NOMO-1 (cell line): Measurements from ENCODE around the gene LDB3.
"Not testable (repeated sequence)": the region's sequence is repeated elsewhere in the genome, so short reads cannot be mapped to it uniquely, and the experiment has no call there.

Experiments
- DNase-seq, 2 experiments: peaks; one replicate each; lab custom pipeline; 2025; ENCODE audit not compliant: unreplicated experiment in 2 of 2; lab: John Stamatoyannopoulos, UW

Gene LDB3

GRCh38 chr10:86725980-86726676 lies 57.8 kb downstream of the LDB3 start:
- no peak for DNase-seq

DNA sequence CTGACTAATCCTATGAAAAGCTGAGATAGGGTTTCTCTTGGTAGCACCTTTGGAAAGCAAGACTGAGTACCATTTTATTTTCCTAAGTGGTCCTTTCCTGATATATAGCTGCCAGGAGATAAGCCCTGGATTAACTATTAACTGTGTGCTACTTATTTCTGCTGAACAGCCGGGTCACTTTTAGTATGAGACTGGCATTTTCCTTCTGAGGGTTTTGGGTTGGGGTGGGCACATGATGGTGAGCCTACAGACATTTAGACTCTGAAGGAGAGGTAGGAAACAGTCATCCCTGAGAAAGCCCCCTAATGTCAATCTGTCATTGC lies 58.3 kb downstream of the LDB3 start:
- DNase-seq = no peak

- no peak for DNase-seq
These were observed 59.2 kb downstream of the LDB3 start for GRCh38 chr10:86727470-86727869.

DNA sequence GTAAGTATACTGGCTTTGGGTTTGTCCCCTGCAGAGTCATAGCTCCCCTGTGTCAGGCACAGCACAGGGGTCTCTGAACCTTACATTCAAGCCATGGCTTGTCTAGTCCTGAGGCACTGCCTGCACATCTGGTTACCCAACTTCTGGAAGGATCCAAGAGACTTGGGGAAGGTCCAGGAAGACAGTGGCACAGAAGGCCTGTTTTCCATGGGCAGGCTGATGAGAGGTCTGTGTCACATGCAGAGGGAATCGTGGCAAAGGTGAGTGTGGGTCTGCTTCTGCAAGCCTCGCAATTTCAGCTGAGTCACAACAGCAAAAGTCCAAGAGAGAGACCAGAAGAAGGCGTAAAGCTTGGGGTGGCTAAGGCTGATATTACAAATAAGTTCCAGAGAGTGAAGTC lies 59.7 kb downstream of the LDB3 start:
- DNase-seq = no peak

- no peak for DNase-seq
These were observed 61.4 kb downstream of the LDB3 start for GRCh38 chr10:86729677-86730076.

DNA sequence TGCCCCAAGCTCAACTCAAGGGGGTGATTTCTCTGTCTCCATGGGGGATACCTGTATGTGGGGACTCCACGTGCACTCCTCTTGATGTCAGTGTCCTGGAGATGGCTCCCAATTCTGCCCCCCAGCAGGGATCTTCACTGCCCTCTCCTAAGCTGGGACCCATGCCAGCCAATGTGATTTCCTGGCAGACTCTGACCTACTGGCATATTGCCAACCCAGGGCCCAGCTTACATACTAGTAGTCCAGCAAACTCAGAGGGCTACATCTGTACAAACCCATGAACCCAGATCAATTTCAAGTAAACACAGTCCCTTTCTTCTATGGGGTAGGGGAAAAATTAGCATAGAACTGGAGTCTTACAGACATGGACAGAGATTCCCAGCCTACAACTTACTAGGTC lies 61.9 kb downstream of the LDB3 start:
- DNase-seq = no peak

GRCh38 chr10:86732771-86733170 lies 64.5 kb downstream of the LDB3 start:
- no peak for DNase-seq

DNA sequence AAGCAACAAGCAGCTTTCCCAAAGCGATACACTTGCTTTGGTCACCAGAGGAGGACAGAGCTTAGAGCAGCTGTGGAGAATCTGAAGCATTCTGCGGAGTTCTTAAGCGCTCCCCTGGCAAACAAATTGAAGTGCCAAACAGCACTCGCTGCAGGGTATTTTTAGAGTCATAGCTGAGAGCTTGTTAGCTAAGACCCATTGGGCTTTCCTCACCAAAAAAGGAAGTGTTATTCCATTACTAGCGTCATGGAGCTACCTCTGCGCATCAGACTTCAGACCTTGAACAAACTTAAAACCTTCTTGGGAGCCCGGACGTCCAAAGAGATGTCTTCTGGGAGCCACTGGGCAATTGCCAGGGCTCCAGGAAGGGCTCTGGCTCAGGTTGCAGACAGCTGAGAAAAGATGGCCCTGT lies 65.0 kb downstream of the LDB3 start:
- DNase-seq = no peak

GRCh38 chr10:86734207-86734988 lies 66.1 kb downstream of the LDB3 start:
- DNase-seq = peak; percentile 22 to 78

DNA sequence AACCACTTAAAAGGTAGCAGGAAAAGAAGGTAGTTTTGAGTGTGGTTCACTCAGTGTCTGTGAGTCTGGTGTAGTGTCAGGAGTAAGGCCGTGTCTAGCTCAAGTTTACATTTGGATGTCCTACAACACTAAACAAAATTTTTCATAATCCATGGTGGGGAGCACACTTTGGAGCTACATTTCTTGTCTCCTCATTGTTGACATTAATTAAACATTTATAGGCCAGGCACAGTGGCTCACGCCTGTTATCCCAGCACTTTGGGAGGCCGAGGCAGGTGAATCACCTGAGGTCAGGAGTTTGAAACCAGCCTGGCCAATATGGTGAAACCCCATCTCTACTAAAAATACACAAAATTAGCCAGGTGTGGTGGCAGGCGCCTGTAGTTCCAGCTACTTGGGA lies 67.0 kb downstream of the LDB3 start:
- not testable (repeated sequence) for DNase-seq

DNA sequence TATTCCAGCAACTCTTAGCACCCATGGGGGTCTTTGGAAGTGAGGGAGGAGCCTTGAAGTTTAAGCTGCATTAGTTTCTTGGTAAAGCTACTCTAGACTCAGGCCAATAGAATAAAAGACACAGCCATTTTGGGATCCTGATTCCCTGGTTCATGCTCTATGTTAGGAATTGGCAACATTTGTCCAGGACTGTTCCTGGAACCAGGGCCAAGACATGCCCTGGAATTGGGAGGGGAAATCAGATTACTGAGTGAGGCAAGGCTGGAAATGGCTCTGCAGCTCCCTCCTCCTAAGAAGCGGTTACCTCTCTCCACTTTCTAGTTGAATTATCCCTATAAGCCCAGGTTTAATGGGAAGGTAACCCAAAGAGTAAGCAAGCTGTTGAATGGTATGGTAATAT lies 73.9 kb downstream of the LDB3 start:
- no peak for DNase-seq

GRCh38 chr10:86744067-86744725 lies 75.9 kb downstream of the LDB3 start:
- DNase-seq = no peak

- no peak for DNase-seq
These were observed 79.7 kb downstream of the LDB3 start for GRCh38 chr10:86747796-86748581.

DNA sequence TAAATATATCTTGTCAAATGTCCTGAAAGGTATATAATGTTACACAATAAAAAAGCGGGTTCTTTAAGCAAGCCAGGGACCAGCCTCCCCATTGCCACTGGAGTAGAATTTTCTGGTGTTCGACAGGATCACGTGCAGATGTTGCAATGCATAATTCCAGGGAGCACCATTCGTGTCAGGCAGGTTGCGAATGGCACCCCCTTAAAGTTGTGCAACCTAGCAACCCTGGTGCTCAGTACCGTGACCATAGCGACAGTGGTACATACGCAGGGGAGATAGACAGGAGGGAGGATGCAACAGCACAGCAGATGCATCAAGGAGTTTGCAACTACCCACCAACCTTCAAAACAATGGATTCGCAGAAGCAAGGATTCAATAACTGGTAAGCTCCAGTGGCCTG lies 81.5 kb downstream of the LDB3 start:
- DNase-seq = no peak

DNA sequence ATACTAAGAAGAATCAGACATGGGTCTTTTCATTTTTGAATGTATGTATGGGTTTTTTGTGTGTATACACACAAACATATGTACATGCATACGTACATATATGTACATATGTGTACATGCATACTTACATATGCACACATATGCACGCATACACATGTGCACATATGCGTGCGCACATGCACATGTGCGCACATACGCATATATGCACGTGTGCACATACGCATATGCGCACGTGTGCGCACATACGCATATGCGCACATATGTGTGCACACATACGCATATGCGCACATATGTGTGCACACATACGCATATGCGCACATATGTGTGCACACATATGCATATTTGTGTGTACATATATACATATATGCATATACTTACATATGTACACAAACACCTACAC lies 83.2 kb downstream of the LDB3 start:
- no peak for DNase-seq

DNA sequence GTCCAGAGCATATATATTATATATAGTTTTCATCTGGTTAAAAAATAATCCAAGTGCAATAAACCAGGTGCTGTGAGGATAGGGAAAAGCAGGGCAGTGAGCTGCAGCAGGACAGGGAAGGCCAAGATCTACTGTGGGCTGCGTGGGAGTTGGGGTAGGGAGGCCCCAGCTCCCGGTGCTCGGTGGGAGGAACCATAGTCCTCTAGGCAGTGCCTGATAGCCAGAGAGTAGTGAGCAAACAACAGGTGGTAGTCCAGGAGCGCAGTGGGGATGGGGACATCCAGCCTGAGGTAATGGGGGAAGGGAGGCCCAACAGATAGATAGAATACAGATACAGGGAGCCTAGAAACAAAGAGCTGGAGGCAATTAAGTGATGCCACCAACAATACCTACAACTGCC lies 84.0 kb downstream of the LDB3 start:
- DNase-seq = no peak

- peak in 1 of 2 experiments; percentile 68 for DNase-seq
These were observed 84.7 kb downstream of the LDB3 start for GRCh38 chr10:86753051-86753450.

DNA sequence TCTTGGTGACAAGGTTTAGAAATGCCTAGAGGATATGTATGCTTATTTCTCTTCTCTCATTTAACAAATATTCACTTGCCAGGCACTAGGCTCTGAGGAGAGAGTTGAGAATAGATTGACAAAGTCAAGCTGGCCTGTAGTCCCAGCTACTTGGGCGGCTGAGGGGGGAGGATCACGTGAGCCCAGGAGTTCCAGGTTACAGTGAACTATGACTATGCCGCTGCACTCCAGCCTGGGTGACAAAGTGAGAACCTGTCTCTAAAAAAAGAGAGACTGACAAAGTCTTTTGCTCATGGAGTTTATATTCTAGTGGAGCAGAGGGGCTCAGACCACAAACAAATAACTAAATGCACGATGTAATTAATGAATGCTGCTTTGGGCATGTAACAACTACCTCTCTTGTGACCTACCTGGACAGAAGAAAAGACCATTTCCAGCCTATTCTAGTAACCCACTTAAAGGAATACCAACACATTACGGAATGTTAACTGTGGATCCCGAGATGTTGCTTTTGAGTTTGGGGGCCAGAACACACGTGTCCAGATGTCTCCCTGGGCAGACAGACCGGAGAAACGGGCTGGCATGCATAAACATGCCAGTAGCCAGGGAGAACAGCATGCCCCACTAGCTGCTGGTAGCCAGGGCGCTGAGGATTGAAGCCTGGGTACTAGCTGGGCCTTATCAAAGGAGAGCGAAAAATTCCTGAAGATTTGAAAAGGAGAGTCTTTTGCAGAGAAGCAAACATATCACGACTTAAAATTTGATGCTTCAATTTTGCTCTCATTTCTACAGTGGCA lies 85.5 kb downstream of the LDB3 start:
- no peak for DNase-seq

DNA sequence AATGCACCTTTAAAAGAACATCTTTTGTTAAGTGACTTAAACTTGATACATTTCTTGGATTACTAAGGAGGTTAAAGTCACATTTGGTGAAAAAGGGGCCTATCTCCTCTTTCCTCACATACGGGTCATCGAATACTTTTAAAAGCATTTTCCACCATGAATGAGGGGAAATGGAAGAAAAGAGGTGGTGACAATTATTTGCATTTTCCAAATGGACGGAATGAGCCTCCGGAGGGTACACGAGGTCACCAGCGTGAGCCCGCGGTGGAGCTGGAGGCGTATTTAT lies 87.1 kb downstream of the LDB3 start:
- peak in 1 of 2 experiments; percentile 31 for DNase-seq

DNA sequence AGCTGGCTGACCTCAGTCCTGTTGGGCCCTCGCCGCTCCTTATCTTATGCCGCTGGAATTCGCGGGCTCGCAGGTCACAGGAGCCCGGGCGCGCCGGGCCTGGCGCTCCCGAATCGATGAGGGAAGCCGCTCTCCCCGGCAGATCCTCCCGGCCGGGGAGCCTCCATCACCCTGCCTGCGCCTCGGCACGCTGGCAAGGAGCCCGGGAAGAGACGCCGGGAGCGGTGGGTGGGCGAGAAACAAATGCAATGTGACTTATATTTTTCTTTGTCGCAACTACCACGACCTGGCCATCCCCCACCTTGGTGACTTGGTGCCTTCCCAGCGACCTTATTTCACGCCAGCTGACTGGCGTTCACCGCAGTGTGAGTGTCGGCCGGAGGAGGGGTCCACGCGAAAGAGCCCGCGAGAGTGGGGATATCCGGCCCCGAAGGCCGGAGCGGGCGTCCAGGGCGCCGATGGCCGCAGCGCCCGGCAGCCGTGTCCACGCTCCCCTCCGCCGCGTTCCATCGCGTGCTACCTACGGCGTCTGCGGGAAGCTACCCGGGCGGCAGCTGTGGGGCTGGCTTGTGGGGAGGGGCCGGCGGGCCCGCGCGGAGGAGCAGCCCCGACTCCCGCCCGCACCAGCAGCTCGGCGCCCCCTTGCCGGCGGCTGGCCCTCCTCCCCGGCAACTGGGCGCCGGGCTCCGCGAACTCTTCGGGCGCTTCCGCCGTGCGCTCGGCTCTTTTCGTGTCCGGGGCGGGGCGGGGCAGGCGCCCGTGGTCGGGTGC lies 87.6 kb downstream of the LDB3 start:
- DNase-seq = peak; percentile 76 to 93
